NCI-H446 treated with DMSO at 0.1 percent for 48 hours (cell line): Measurements from ENCODE around the gene ANKLE2.
"Not testable (repeated sequence)": the region's sequence is repeated elsewhere in the genome, so short reads cannot be mapped to it uniquely, and the experiment has no call there.

Experiments used
- DNase-seq: peaks from one replicate; lab custom pipeline; 2025; lab: John Stamatoyannopoulos, UW

Gene ANKLE2

GRCh38 chr12:132776816-132777568 is 15.4 kb upstream of the ANKLE2 start:
- DNase-seq: no peak

GRCh38 chr12:132776230-132776625 is 14.6 kb upstream of the ANKLE2 start:
- DNase-seq: not testable (repeated sequence)

- DNase-seq: no peak
Observed at GRCh38 chr12:132775502-132776229, 14.0 kb upstream of the ANKLE2 start.

GRCh38 chr12:132774646-132775275 is 13.1 kb upstream of the ANKLE2 start:
- no peak for DNase-seq

- no peak for DNase-seq
Observed at GRCh38 chr12:132774159-132774558, 12.5 kb upstream of the ANKLE2 start.

GRCh38 chr12:132773077-132773955 is 11.7 kb upstream of the ANKLE2 start:
- DNase-seq: no peak

GRCh38 chr12:132772606-132773005 is 11.0 kb upstream of the ANKLE2 start:
- no peak for DNase-seq

- DNase-seq: no peak
Observed at GRCh38 chr12:132771126-132771838, 9.7 kb upstream of the ANKLE2 start.

- DNase-seq: no peak
Observed at GRCh38 chr12:132766380-132767085, 4.9 kb upstream of the ANKLE2 start.

- DNase-seq: no peak
Observed at GRCh38 chr12:132765361-132765760, 3.7 kb upstream of the ANKLE2 start.

GRCh38 chr12:132764231-132764630 is 2.6 kb upstream of the ANKLE2 start:
- DNase-seq: no peak

- DNase-seq: peak; percentile 58
Observed at GRCh38 chr12:132761921-132762583, 420 bp upstream of the ANKLE2 start.

GRCh38 chr12:132759359-132759758 is 2.3 kb downstream of the ANKLE2 start:
- DNase-seq: no peak

- DNase-seq: not testable (repeated sequence)
Observed at GRCh38 chr12:132758825-132759224, 2.8 kb downstream of the ANKLE2 start.

- DNase-seq: no peak
Observed at GRCh38 chr12:132754160-132754932, 7.3 kb downstream of the ANKLE2 start.

- DNase-seq: not testable (repeated sequence)
Observed at GRCh38 chr12:132753670-132754069, 8.0 kb downstream of the ANKLE2 start.

GRCh38 chr12:132748319-132748718 is 13.3 kb downstream of the ANKLE2 start:
- DNase-seq: no peak

- no peak for DNase-seq
Observed at GRCh38 chr12:132747896-132748295, 13.7 kb downstream of the ANKLE2 start.

- DNase-seq: no peak
Observed at GRCh38 chr12:132747395-132747794, 14.2 kb downstream of the ANKLE2 start.
